ENCODE measurements around the gene SLC13A4. TPM values are rescaled to one million over a fixed set of nuclear protein-coding genes. Genes with fewer than 3 reads are reported as not detected.

The SLC13A4 gene
- total and polyA plus RNA-seq, 4 donors: 0.17 to 1.3 (median 0.19) TPM

- Histone ChIP-seq H3K36me3 (ENCODE audit: control insufficient read depth in 4 of 4, insufficient read depth in 4 of 4, low read length in 4 of 4) (no peaks in the 10 kb centered on the region), H3K9me3 (ENCODE audit: control insufficient read depth in 4 of 4, insufficient read depth in 3 of 4, low read length in 3 of 4) (no peaks in the 10 kb centered on the region), H3K27ac (ENCODE audit: low read depth in 1 of 2, low read length in 1 of 2) (no peak overlapping the region), H3K27me3 (ENCODE audit: control insufficient read depth in 3 of 3, insufficient read depth in 3 of 3, low read length in 2 of 3) (no peaks in the 10 kb centered on the region), H3K9ac (ENCODE audit: insufficient read depth in 1 of 2, low read length in 2 of 2) (no peak overlapping the region), H3K4me3 (no peak overlapping the region), H3K4me1 (ENCODE audit: control insufficient read depth in 5 of 5, insufficient read depth in 5 of 5, low read length in 5 of 5) (peaks cover 0 to 1% (median 0%) of the 10 kb centered on the region in 5 donors)
- WGBS, 2 donors: 87 to 90% methylated on average over 3 of the region's 3 CpGs
- TF ChIP-seq CTCF (IDR thresholded peaks at IDR 0.05; ENCODE audit: control extremely low read depth, extremely low read depth): no peak
- no peak for ATAC-seq (ENCODE audit: insufficient read depth, low FRiP score)
- no peak for DNase-seq
These were observed 18.5 kb downstream of the SLC13A4 start for GRCh38 chr7:135709508-135709907.

GRCh38 chr7:135708041-135708440 lies 19.9 kb downstream of the SLC13A4 start:
- no peak overlapping the region for H3K4me3 ChIP-seq
- WGBS, 2 donors: 93 to 94% methylated on average over 14 of the region's 14 CpGs
- no peak overlapping the region for H3K27ac ChIP-seq (ENCODE audit: low read depth in 1 of 2, low read length in 1 of 2)
- no peak for ATAC-seq (ENCODE audit: insufficient read depth, low FRiP score)
- peaks cover 0 to 1% (median 0%) of the 10 kb centered on the region in 5 donors for H3K4me1 ChIP-seq (ENCODE audit: control insufficient read depth in 5 of 5, insufficient read depth in 5 of 5, low read length in 5 of 5)
- H3K27me3 ChIP-seq (ENCODE audit: control insufficient read depth in 3 of 3, insufficient read depth in 3 of 3, low read length in 2 of 3): no peaks in the 10 kb centered on the region
- no peak overlapping the region for H3K9ac ChIP-seq (ENCODE audit: insufficient read depth in 1 of 2, low read length in 2 of 2)
- no peaks in the 10 kb centered on the region for H3K9me3 ChIP-seq (ENCODE audit: control insufficient read depth in 4 of 4, insufficient read depth in 3 of 4, low read length in 3 of 4)
- no peak for DNase-seq
- H3K36me3 ChIP-seq (ENCODE audit: control insufficient read depth in 4 of 4, insufficient read depth in 4 of 4, low read length in 4 of 4): no peaks in the 10 kb centered on the region
- TF ChIP-seq CTCF (IDR thresholded peaks at IDR 0.05; ENCODE audit: control extremely low read depth, extremely low read depth): no peak

GRCh38 chr7:135707570-135707966 lies 20.4 kb downstream of the SLC13A4 start:
- WGBS, 2 donors: 49 to 71% methylated on average over 5 of the region's 5 CpGs
- Histone ChIP-seq H3K9ac (ENCODE audit: insufficient read depth in 1 of 2, low read length in 2 of 2) (no peak overlapping the region), H3K4me3 (no peak overlapping the region), H3K27ac (ENCODE audit: low read depth in 1 of 2, low read length in 1 of 2) (no peak overlapping the region), H3K36me3 (ENCODE audit: control insufficient read depth in 4 of 4, insufficient read depth in 4 of 4, low read length in 4 of 4) (no peaks in the 10 kb centered on the region), H3K27me3 (ENCODE audit: control insufficient read depth in 3 of 3, insufficient read depth in 3 of 3, low read length in 2 of 3) (no peaks in the 10 kb centered on the region), H3K9me3 (ENCODE audit: control insufficient read depth in 4 of 4, insufficient read depth in 3 of 4, low read length in 3 of 4) (no peaks in the 10 kb centered on the region), H3K4me1 (ENCODE audit: control insufficient read depth in 5 of 5, insufficient read depth in 5 of 5, low read length in 5 of 5) (peaks cover 0 to 1% (median 0%) of the 10 kb centered on the region in 5 donors)
- ATAC-seq (ENCODE audit: insufficient read depth, low FRiP score): no peak
- no peak for DNase-seq
- TF ChIP-seq CTCF (IDR thresholded peaks at IDR 0.05; ENCODE audit: control extremely low read depth, extremely low read depth): no peak
